BJ (cell line): ENCODE measurements around the gene DIS3L2. TPM values are rescaled to one million over a fixed set of nuclear protein-coding genes. Genes with fewer than 3 reads are reported as not detected.
"Not testable (repeated sequence)": the region's sequence is repeated elsewhere in the genome, so short reads cannot be mapped to it uniquely, and the experiment has no call there.

Experiments
- CTCF ChIA-PET: fragments of 350-600 bp; formaldehyde crosslinking; extraction: SDS; loops from one replicate; lab custom pipeline; 2021; ENCODE audit warnings: antibody characterized with exemption, inconsistent platforms; lab: Yijun Ruan, JAX
- POLR2A ChIA-PET: fragments of 300-600 bp; sonication (Branson Sonifier 250); formaldehyde crosslinking; extraction: SDS; loops from one replicate; lab custom pipeline; 2021; ENCODE audit warnings: antibody characterized with exemption; lab: Charles Lee
- DNase-seq: peaks from one replicate; pipeline ENCODE4 v3.0.0-alpha.2; 2011; ENCODE audit warnings: low read depth
- H3K27me3 ChIP-seq: 2 replicates; pipeline ENCODE4 v1.6.0; 2011; ENCODE audit warnings: low read length; ENCODE audit not compliant: control insufficient read depth, insufficient read depth
- H3K36me3 ChIP-seq: 2 replicates; pipeline ENCODE4 v1.5.1; 2011; ENCODE audit warnings: low read length; ENCODE audit not compliant: control insufficient read depth, insufficient read depth
- H3K4me3 ChIP-seq: 2 replicates; pipeline ENCODE4 v1.5.1; 2011; ENCODE audit warnings: low read depth, mild to moderate bottlenecking, control low read depth, low read length
- polyA plus RNA-seq: library from polyadenylated mRNA; depleted of rRNA; stranded (reverse); fragments of >200 nt; gene quantifications from 2 replicates; pipeline ENCODE4 v1.2.3, GENCODE V29; 2011
- TF ChIP-seq, protein P1 (sequence below): IDR thresholded peaks from 2 replicates; pipeline ENCODE4 v1.5.1; 2011; ENCODE audit warnings: low read depth, mild to moderate bottlenecking, control low read depth, inconsistent platforms, low read length, moderate library complexity; ENCODE audit not compliant: insufficient read depth

Gene DIS3L2
- polyA plus RNA-seq, 1 experiment: 12.4 TPM

DNA sequence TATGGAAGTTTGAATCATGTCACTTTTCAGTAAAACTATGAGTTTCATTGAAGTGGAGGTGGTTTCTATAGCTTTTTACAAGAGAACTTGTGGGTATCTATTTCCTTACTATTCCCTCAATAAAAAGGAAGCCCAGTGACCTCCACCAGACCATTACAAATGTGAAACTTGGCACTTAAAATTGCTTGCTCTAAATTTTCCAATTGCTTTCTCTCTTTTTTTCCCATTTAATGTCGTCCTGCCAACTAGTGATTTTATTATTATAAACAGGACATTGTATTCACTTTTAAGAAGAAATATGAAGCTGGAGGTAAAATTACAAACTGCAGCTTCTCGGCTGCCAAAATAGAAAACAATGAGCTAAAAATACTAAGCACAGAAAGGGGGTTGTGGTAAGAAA lies 208.9 kb downstream of the DIS3L2 start:
- no peak for DNase-seq
- Histone ChIP-seq H3K27me3 (no peaks in the 10 kb centered on the region), H3K4me3 (no peak overlapping the region), H3K36me3 (no peaks in the 10 kb centered on the region; the same call in 1 of the 2 replicates)
- POLR2A ChIA-PET: no interaction called here
- TF ChIP-seq, protein P1, sequence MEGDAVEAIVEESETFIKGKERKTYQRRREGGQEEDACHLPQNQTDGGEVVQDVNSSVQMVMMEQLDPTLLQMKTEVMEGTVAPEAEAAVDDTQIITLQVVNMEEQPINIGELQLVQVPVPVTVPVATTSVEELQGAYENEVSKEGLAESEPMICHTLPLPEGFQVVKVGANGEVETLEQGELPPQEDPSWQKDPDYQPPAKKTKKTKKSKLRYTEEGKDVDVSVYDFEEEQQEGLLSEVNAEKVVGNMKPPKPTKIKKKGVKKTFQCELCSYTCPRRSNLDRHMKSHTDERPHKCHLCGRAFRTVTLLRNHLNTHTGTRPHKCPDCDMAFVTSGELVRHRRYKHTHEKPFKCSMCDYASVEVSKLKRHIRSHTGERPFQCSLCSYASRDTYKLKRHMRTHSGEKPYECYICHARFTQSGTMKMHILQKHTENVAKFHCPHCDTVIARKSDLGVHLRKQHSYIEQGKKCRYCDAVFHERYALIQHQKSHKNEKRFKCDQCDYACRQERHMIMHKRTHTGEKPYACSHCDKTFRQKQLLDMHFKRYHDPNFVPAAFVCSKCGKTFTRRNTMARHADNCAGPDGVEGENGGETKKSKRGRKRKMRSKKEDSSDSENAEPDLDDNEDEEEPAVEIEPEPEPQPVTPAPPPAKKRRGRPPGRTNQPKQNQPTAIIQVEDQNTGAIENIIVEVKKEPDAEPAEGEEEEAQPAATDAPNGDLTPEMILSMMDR: no peak
- CTCF ChIA-PET: interaction anchor here (0.5 to 1.1 kb wide), 2 partner anchors 123 to 653 kb away, joined by 3 to 4 read pairs; no protein-coding TSS in a partner anchor

DNA sequence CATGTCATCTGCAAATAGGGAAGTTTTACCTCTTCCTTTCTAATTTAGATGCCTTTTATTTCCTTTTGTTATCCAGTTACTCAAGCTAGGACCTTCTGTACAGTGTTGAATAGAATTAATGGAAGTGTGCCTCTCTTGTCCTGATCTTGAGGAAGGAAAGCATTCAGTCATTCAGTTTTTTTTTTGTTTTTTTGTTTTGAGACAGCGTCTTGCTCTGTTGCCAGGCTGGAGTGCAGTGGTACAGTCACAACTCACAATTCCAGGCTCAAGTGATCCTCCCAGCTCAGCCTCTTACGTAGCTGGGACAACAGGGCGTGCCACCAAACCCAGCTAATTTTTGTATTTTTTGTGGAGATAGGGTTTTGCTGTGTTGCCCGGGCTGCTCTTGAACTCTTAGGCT lies 213.1 kb downstream of the DIS3L2 start:
- Histone ChIP-seq H3K4me3 (no peak overlapping the region), H3K36me3 (no peaks in the 10 kb centered on the region), H3K27me3 (no peaks in the 10 kb centered on the region)
- DNase-seq: no peak
- ChIA-PET POLR2A (no interaction called here), CTCF (interaction anchor here (1.1 kb wide), 1 partner anchor 9 kb away, joined by 5 read pairs; no protein-coding TSS in a partner anchor)
- TF ChIP-seq, protein P1: no peak

DNA sequence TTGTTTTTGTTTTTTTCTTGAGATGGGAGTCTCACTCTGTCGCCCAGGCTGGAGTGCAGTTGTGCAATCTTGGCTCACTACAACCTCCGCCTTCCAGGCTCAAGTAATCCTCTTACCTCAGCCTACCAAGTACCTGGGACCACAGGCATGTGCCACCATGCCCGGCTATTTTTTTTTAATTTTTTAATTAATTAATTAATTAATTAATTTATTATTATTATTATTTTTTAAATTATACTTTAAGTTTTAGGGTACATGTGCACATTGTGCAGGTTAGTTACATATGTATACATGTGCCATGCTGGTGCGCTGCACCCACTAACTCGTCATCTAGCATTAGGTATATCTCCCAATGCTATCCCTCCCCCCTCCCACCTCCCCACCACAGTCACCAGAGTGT lies 215.1 kb downstream of the DIS3L2 start:
- H3K36me3 ChIP-seq, POLR2A ChIA-PET, DNase-seq, H3K27me3 ChIP-seq, H3K4me3 ChIP-seq, CTCF ChIA-PET: not testable (repeated sequence)

DNA sequence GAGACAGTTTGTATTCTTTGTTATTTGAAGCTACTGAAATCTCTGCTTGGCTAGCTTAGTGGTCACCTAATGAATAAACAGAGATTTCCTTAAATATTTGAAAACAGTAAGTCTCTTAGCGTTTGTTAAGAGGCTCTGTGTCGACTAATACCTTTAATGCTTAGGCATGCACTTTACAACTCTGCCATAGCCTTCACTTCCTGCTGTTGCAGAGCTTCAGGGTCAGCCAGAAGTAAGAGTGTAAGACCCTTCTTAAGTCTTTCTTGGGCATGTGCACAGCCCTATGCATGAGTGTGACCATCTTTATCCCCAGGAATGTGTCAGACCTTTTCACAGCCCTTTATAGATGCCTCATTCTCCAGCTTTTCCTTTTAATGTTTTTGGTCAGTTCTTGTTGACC lies 221.8 kb downstream of the DIS3L2 start:
- H3K27me3 ChIP-seq: no peaks in the 10 kb centered on the region
- CTCF ChIA-PET: interaction anchor here (0.6 kb wide), 1 partner anchor 15 kb away, joined by 3 read pairs; no protein-coding TSS in a partner anchor
- POLR2A ChIA-PET: no interaction called here
- TF ChIP-seq, protein P1: no peak
- no peaks in the 10 kb centered on the region for H3K36me3 ChIP-seq
- DNase-seq: no peak
- H3K4me3 ChIP-seq: no peak overlapping the region

DNA sequence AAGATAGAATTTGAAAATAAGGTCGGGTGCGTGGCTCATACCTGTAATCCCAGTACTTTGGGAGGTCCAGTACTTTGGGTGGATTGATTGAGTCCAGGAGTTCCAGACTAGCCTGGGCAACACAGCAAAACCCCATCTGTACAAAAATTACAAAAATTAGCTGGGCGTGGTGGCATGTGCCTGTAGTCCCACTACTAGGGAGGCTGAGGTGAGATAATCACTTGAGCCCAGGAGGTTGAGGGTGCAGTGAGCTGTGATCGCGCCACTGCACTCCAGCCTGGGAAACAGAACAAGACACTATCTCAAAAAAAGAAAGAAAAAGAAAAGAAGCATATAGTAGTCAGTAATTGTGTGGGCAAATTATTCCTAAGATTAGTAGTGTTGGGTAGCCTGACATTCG lies 222.8 kb downstream of the DIS3L2 start:
- CTCF ChIA-PET: interaction anchor here (1.0 kb wide), 1 partner anchor 10 kb away, joined by 5 read pairs; no protein-coding TSS in a partner anchor
- Histone ChIP-seq H3K27me3 (no peaks in the 10 kb centered on the region), H3K4me3 (no peak overlapping the region), H3K36me3 (no peaks in the 10 kb centered on the region)
- POLR2A ChIA-PET: no interaction called here
- TF ChIP-seq, protein P1: no peak
- DNase-seq: no peak

DNA sequence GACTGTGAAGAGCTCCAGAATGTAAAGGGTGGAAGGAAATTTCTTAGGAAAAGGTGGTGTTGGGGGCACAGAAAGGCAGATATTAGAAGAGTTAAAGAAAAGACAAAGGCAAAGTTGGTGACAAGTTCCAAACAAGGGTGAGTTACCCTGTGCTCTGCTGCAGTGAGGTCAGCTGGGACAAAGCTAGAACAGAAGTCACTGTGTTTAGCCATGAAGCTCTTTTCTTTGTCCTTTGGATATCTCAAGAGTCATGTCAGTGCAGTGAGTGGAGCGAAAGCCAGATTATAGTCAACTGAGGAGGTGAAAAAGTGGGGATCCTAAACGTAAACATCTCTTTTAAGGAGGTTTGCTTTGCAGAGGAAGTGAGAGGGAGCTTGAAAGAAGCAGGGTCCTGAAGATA lies 229.3 kb downstream of the DIS3L2 start:
- ChIA-PET CTCF (no interaction called here), POLR2A (no interaction called here)
- TF ChIP-seq, protein P1: no peak
- Histone ChIP-seq H3K36me3 (no peaks in the 10 kb centered on the region), H3K27me3 (no peaks in the 10 kb centered on the region), H3K4me3 (no peak overlapping the region)
- DNase-seq: no peak
